ENCODE results near the gene DLST. TPM values are rescaled to one million over a fixed set of nuclear protein-coding genes. Genes with fewer than 3 reads are reported as not detected.

DLST gene
- 68.8 TPM for total RNA-seq (2021; ENCODE audit: unreplicated experiment)
- 56.7 TPM for polyA plus RNA-seq (2012; ENCODE audit: insufficient read length)
- Bru-seq, nascent RNA: percentile 86 among the genes with signal in this experiment
- percentile 89 among the genes with signal in this experiment for BruChase-seq, experiment 1, labeled RNA remaining after a 2-hour chase
- BruChase-seq, experiment 2, labeled RNA remaining after a 6-hour chase: percentile 88 among the genes with signal in this experiment
- long read RNA-seq, partial matches to known transcripts: 3 of 4 reads
- long read RNA-seq, other reads (novel, unspliced or antisense): 0 of 4 reads

DNA sequence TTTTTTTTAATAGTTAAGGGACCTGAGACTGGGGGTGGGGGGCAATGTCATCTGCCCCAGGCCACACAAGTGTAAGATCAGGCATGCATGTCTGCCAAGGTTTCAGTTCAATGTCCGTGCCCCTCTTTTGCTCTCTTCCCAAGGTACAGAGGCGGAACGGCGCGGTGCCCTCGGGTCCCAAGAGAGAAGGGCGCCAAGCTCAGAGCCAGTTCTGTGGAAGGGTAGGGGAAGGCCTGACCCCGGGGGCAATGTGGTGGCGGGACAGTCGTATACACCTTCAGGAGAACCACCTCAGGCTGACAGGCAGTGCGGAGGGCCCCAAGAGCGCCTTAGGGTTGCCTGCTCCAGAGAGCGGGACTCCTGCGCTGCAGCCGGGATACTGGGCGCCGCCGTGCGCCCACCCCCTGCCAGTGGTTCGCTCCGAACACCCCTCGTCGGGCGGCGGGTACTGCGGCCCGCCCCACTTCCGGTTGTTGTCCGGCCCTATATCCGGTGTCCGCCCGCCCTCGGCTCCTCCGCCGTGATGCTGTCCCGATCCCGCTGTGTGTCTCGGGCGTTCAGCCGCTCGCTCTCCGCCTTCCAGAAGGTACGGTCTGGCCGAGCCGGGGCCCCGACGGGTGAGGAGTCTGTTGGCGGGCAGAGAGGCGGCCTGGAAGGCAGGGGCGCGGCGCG lies at the start of gene DLST:
Gene DLST (plus strand): TSS at position 486 of the 672 bp plus-strand sequence. CDS start 38 bp downstream, at position 524.
- H3K4me3 ChIP-seq (ENCODE audit: low read depth in 2 of 2, low read length in 2 of 2): peak within 1 kb of the TSS; percentile 91 to 97
- H3K4me1 ChIP-seq (ENCODE audit: control insufficient read depth, insufficient read depth, low read length): peaks cover 15% of the 10 kb centered on the region
- H3K27me3 ChIP-seq (ENCODE audit: control insufficient read depth, insufficient read depth, low read length): no peaks in the 10 kb centered on the region
- ChIA-PET CTCF (no interaction called here), POLR2A (no interaction called here)
- BruUV-seq (replicated peaks): no TSS peak
- no peaks in the 10 kb centered on the region for H3K9me3 ChIP-seq (ENCODE audit: control insufficient read depth, insufficient read depth, low read depth, low read length)
- peaks cover 2% of the 10 kb centered on the region for H3K36me3 ChIP-seq (ENCODE audit: control insufficient read depth, insufficient read depth, low read length)
- in situ Hi-C loops (cut with HindIII; ENCODE audit: low pct_unique_long_range_greater_than_20kb, low sequenced_read_pairs): no loop called here
- DNase-seq (ENCODE audit: low read depth, low spot score): no peak
- peak within 1 kb of the TSS; percentile 93 for H3K27ac ChIP-seq (ENCODE audit: low read length)
- peak; percentile 99 for ATAC-seq
- peak; percentile 87 for TF ChIP-seq POLR2AphosphoS5 (IDR thresholded peaks at IDR 0.05; ENCODE audit: low read depth, low read length)
- TF ChIP-seq SIN3A (IDR thresholded peaks at IDR 0.05; ENCODE audit: borderline replicate concordance, insufficient read depth, low read depth, low read length): 0 out of 2 replicates have a peak, but pooled peaks have one; percentile 72
- TF ChIP-seq, protein P1, sequence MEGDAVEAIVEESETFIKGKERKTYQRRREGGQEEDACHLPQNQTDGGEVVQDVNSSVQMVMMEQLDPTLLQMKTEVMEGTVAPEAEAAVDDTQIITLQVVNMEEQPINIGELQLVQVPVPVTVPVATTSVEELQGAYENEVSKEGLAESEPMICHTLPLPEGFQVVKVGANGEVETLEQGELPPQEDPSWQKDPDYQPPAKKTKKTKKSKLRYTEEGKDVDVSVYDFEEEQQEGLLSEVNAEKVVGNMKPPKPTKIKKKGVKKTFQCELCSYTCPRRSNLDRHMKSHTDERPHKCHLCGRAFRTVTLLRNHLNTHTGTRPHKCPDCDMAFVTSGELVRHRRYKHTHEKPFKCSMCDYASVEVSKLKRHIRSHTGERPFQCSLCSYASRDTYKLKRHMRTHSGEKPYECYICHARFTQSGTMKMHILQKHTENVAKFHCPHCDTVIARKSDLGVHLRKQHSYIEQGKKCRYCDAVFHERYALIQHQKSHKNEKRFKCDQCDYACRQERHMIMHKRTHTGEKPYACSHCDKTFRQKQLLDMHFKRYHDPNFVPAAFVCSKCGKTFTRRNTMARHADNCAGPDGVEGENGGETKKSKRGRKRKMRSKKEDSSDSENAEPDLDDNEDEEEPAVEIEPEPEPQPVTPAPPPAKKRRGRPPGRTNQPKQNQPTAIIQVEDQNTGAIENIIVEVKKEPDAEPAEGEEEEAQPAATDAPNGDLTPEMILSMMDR (IDR thresholded peaks at IDR 0.05): no peak
- TF ChIP-seq, protein P2, sequence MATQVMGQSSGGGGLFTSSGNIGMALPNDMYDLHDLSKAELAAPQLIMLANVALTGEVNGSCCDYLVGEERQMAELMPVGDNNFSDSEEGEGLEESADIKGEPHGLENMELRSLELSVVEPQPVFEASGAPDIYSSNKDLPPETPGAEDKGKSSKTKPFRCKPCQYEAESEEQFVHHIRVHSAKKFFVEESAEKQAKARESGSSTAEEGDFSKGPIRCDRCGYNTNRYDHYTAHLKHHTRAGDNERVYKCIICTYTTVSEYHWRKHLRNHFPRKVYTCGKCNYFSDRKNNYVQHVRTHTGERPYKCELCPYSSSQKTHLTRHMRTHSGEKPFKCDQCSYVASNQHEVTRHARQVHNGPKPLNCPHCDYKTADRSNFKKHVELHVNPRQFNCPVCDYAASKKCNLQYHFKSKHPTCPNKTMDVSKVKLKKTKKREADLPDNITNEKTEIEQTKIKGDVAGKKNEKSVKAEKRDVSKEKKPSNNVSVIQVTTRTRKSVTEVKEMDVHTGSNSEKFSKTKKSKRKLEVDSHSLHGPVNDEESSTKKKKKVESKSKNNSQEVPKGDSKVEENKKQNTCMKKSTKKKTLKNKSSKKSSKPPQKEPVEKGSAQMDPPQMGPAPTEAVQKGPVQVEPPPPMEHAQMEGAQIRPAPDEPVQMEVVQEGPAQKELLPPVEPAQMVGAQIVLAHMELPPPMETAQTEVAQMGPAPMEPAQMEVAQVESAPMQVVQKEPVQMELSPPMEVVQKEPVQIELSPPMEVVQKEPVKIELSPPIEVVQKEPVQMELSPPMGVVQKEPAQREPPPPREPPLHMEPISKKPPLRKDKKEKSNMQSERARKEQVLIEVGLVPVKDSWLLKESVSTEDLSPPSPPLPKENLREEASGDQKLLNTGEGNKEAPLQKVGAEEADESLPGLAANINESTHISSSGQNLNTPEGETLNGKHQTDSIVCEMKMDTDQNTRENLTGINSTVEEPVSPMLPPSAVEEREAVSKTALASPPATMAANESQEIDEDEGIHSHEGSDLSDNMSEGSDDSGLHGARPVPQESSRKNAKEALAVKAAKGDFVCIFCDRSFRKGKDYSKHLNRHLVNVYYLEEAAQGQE (IDR thresholded peaks at IDR 0.05; ENCODE audit: insufficient read depth in 1 of 2, low read depth in 2 of 2, low read length in 1 of 2): no peak
- 0 out of 2 replicates have a peak, but pooled peaks have one; percentile 51 for TF ChIP-seq TCF7L2 (IDR thresholded peaks at IDR 0.05; ENCODE audit: low read depth, low read length)
- intact Hi-C loops (cut with micrococcal nuclease; ENCODE audit: unreplicated experiment): no loop called here

DNA sequence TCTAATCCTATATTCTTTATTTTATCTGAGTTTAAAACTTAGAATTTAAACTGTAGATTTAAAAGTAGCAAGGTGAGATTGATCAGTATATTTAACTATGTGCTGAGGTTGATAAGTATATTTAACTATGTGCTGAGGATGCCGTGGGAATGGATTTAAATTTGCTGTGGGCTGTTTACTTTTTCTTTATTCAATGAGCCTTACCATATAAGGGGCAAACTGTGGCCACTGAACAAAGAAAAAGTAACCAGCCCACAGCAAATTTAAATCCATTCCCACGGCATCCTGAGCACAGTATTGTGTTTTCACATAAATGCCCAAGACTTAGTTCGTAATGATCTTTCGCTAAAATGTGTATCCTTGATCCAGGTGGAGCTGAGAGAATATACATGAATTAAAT lies 48.9 kb upstream of the DLST start:
- in situ Hi-C loops (cut with HindIII; ENCODE audit: low pct_unique_long_range_greater_than_20kb, low sequenced_read_pairs) (no loop called here), intact Hi-C loops (cut with micrococcal nuclease; ENCODE audit: unreplicated experiment) (no loop called here)
- no peak for DNase-seq (ENCODE audit: low read depth, low spot score)
- no peaks in the 10 kb centered on the region for H3K9me3 ChIP-seq (ENCODE audit: control insufficient read depth, insufficient read depth, low read depth, low read length)
- peaks cover 6% of the 10 kb centered on the region; the same call in 1 of the 2 replicates for H3K36me3 ChIP-seq (ENCODE audit: control insufficient read depth, insufficient read depth, low read length)
- H3K27ac ChIP-seq (ENCODE audit: low read length): no peak overlapping the region
- H3K4me1 ChIP-seq (ENCODE audit: control insufficient read depth, insufficient read depth, low read length): no peaks in the 10 kb centered on the region
- no peak for ATAC-seq
- POLR2A ChIA-PET: no interaction called here
- H3K4me3 ChIP-seq (ENCODE audit: low read depth in 2 of 2, low read length in 2 of 2): no peak overlapping the region
- TF ChIP-seq, protein P2 (IDR thresholded peaks at IDR 0.05; ENCODE audit: insufficient read depth in 1 of 2, low read depth in 2 of 2, low read length in 1 of 2): no peak
- TF ChIP-seq, protein P1 (IDR thresholded peaks at IDR 0.05): no peak
- TF ChIP-seq SIN3A (IDR thresholded peaks at IDR 0.05; ENCODE audit: borderline replicate concordance, insufficient read depth, low read depth, low read length) (no peak), POLR2AphosphoS5 (IDR thresholded peaks at IDR 0.05; ENCODE audit: low read depth, low read length) (no peak), TCF7L2 (IDR thresholded peaks at IDR 0.05; ENCODE audit: low read depth, low read length) (no peak)
- BruUV-seq (replicated peaks): no TSS peak
- CTCF ChIA-PET: no interaction called here
- H3K27me3 ChIP-seq (ENCODE audit: control insufficient read depth, insufficient read depth, low read length): no peaks in the 10 kb centered on the region
